Erythroblast (primary cell): ENCODE measurements around the gene CDCA3.

Experiments used
- GATA1 ChIP-seq: IDR thresholded peaks from 2 replicates; pipeline ENCODE4 v1.6.1; 2011; ENCODE audit warnings: low read depth, mild to moderate bottlenecking, control low read depth, low read length, moderate library complexity
- POLR2A ChIP-seq: IDR thresholded peaks from 2 replicates; pipeline ENCODE4 v1.6.1; 2011; ENCODE audit warnings: mild to moderate bottlenecking, low read length

- TF ChIP-seq POLR2A: peak; percentile 59
- no peak for TF ChIP-seq GATA1
These were observed 22.3 kb upstream of the CDCA3 start, which contains the start of gene SPSB2 for GRCh38 chr12:6873094-6874014.
